Thyroid gland (tissue), 4 donors: ENCODE data around the gene RNGTT.

Source experiments
- POLR2A ChIP-seq, 2 donors: fragments of 450-650 bp; IDR thresholded peaks; one replicate each; pipeline ENCODE4 v1.6.1; 2017; ENCODE audit warnings: antibody characterized with exemption in 2 of 2, mild to moderate bottlenecking in 2 of 2, moderate library complexity in 1 of 2
- TF ChIP-seq, protein P1 (sequence below), 6 experiments: fragments of 200-600 bp in 3 of 6; fragments of 450-650 bp in 3 of 6; sonication (generic) in 3 of 6; IDR thresholded peaks; one replicate each; pipeline ENCODE4 v1.5.1; 2016 to 2019; ENCODE audit warnings: antibody characterized with exemption in 6 of 6, mild to moderate bottlenecking in 2 of 6, inconsistent platforms in 1 of 6, moderate library complexity in 1 of 6

GRCh38 chr6:88933521-88933920, 29.9 kb downstream of the RNGTT start:
- TF ChIP-seq, protein P1, sequence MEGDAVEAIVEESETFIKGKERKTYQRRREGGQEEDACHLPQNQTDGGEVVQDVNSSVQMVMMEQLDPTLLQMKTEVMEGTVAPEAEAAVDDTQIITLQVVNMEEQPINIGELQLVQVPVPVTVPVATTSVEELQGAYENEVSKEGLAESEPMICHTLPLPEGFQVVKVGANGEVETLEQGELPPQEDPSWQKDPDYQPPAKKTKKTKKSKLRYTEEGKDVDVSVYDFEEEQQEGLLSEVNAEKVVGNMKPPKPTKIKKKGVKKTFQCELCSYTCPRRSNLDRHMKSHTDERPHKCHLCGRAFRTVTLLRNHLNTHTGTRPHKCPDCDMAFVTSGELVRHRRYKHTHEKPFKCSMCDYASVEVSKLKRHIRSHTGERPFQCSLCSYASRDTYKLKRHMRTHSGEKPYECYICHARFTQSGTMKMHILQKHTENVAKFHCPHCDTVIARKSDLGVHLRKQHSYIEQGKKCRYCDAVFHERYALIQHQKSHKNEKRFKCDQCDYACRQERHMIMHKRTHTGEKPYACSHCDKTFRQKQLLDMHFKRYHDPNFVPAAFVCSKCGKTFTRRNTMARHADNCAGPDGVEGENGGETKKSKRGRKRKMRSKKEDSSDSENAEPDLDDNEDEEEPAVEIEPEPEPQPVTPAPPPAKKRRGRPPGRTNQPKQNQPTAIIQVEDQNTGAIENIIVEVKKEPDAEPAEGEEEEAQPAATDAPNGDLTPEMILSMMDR (IDR thresholded peaks at IDR 0.05), result no peak
- TF ChIP-seq POLR2A (IDR thresholded peaks at IDR 0.05), result no peak
